Coronary artery (tissue), 2 donors: ENCODE results near the gene CDA.
A peak's percentile ranks its signal among the peaks of the same experiment; 100 is the strongest.

Experiments used
- DNase-seq: peaks from one replicate; pipeline ENCODE4 v3.0.0-alpha.2; 2017; ENCODE audit warnings: low spot score
- H3K27ac ChIP-seq, 2 donors: fragments of 200-600 bp; sonication (generic); one replicate each; pipeline ENCODE4 v1.5.1; 2016 to 2019
- H3K4me3 ChIP-seq: fragments of 200-600 bp; sonication (generic); 2 replicates; pipeline ENCODE4 v1.5.1; 2016; ENCODE audit warnings: mild to moderate bottlenecking, moderate library complexity
- TF ChIP-seq, protein P1 (sequence below): fragments of 200-600 bp; sonication (generic); IDR thresholded peaks from one replicate; pipeline ENCODE4 v1.5.1; 2019; ENCODE audit warnings: antibody characterized with exemption

Gene CDA

DNA sequence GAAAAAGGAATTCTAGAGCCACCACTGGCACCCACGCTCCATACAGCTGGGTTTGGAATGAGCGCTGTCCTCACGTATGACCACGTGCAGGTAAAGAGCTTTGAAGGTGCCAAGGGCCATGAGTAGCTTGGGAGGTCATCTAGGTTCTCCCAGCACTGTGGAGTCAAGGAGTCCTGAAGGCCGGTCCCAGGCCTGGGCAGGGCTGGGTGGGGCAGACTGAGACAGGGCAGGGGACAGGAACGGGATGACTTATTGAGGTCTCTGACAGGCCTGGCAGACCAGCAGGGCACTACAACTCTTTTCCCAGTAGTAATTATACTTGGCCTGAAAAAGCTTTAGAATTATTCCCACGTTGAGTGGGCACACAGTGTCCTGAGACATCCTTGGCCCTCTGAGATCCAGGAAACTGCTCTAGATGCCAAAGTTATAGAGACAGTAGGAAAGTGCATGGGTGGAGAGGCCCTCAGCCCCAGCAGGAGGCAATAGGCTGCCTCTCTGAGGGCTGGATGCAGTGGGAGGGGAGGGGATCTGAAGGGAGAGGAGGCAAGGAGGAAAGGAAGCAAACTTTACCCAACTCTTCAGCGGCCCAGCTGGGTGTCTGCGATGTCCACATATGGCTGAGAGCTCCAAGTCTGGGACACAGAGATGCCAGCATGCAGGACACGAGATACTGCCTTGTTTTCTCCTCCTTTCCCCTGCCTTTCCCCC, 1.8 kb upstream of the CDA start:
- DNase-seq, result no peak
- H3K27ac ChIP-seq, result peak overlapping the region in 1 of 2 donors; percentile 81
- TF ChIP-seq, protein P1, sequence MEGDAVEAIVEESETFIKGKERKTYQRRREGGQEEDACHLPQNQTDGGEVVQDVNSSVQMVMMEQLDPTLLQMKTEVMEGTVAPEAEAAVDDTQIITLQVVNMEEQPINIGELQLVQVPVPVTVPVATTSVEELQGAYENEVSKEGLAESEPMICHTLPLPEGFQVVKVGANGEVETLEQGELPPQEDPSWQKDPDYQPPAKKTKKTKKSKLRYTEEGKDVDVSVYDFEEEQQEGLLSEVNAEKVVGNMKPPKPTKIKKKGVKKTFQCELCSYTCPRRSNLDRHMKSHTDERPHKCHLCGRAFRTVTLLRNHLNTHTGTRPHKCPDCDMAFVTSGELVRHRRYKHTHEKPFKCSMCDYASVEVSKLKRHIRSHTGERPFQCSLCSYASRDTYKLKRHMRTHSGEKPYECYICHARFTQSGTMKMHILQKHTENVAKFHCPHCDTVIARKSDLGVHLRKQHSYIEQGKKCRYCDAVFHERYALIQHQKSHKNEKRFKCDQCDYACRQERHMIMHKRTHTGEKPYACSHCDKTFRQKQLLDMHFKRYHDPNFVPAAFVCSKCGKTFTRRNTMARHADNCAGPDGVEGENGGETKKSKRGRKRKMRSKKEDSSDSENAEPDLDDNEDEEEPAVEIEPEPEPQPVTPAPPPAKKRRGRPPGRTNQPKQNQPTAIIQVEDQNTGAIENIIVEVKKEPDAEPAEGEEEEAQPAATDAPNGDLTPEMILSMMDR, result no peak
- H3K4me3 ChIP-seq, result no peak overlapping the region

DNA sequence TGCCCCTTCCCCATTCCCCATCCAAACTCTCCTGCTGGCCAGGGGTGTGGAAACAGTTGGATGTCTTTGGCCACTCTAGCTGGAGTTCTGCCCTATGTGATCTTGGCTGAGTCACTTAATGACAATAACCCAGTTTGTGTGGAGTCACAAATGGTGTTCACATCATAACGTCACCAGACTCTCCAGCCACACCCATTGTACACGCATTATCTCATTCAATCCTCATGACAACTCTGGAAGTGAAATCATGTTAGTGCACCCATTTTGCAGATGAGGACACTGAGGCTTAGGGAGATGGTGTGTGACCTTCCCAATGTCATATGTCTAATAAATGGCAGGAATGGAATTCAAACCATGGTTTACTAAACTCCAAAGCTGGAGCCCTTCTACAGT, 1.2 kb upstream of the CDA start:
- DNase-seq, result no peak
- Histone ChIP-seq H3K4me3 (no peak overlapping the region), H3K27ac (peak overlapping the region in 1 of 2 donors; percentile 81)
- TF ChIP-seq, protein P1, result no peak

DNA sequence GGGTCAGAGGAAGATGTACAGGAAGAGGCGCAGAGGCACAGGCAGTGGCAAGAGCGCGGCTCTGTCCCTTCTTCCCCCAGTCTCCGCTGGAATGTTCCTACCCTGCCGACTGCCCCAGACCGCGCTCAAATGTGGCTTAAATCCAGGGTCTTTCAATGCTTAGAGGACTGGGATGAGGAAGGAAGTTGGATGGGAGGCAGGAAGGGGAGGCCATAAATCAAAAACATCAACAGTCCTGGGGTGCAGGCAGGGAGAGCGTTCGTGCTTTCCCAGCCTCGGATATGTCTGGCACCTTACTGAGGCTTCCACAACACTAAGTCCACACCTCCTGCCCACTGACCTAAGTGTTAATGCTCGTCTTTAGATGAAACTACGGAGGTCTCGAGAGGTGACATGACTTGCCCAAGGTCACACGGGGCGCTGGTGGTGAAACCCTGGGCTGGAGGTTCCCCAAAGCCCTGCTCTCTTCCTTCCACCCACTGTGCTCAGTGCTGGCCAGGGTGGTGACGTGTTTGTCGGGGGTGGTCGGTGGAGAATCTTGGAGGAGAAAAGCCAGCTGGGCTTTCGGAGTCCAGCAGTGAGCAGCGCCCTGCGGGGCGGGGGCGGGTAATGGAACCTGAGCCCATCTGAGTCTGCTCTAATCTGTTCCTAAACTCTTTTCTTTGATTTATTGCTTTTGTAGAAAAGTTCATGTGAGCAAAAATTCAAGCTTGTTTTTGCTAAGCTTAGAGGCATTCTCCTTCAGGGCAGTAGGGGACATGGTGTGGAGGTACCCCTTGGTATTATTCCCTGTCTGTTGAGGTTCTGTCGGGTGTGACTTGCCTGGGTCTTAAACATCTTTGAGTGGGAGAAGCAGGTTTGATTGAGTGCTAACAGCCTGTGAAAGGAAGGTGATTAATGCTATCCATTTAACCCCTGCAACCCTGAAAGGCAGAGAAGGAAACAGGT, 708 bp downstream of the CDA start:
- TF ChIP-seq, protein P1, result no peak
- peak overlapping the region in 1 of 2 donors; percentile 82 for H3K27ac ChIP-seq
- H3K4me3 ChIP-seq, result peak overlapping the region; percentile 61
- no peak for DNase-seq

DNA sequence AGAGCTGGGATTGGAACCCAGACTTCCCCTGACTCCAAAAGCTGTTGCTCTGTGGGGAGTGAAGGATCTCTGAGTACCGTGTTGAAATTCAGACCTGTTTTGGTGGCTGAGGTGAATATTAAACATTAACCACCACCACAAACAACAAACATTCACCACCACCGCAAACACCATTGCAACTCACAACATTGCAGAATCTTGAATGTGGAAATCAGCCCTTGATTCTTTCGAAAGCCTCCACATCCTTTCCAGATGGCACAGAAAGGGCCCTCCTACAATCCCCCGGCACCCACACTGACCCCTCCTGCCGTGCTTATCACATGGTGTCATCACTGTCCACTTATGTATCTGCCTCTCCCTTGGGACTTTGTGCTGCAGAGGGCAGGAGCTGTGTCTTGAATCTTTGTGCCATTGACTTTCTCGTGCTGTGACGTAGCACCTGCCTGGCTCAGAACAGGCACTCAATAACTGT, 1.4 kb downstream of the CDA start:
- Histone ChIP-seq H3K4me3 (peak overlapping the region; percentile 61), H3K27ac (peak overlapping the region in 1 of 2 donors; percentile 82)
- DNase-seq, result no peak
- TF ChIP-seq, protein P1, result no peak

DNA sequence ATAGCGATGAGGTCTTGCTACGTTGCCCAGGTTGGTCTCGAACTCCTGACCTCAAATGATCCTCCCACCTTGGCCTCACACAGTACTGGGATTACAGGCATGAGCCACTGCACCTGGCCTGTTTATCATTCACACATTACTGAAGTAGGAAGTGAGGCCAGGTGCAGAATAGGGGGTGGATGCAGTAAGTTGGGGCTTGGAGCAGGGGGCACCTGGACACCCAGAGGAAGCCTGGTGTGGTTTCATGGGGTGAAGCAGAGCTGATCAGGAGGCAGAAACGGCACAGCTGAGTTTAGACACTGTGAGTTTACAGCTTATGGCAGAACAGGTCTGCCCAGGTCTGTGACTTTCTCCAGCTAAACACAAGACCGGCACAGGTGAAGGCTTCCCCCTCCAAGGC, 4.9 kb downstream of the CDA start:
- Histone ChIP-seq H3K4me3 (no peak overlapping the region), H3K27ac (no peak overlapping the region)
- DNase-seq, result no peak
- TF ChIP-seq, protein P1, result no peak

DNA sequence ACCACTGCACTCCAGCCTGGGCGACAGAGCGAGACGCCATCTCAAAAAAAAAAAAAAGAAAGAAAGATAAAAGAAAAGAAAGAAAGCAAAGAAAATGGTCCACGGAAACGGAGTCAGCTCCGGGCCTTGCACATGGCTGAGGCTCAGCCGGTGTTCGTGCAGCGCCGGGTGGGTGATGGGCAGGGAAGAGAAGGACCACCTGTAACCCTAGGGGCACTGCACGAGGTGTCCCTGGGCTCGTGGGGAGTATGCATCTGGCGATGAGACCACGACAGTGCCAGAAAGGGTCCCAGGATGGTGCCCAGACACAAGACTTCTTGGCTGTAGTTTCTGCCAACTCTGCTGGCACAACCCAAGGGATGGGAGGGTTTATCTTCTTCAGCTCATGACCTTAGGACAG, 5.8 kb downstream of the CDA start:
- Histone ChIP-seq H3K27ac (no peak overlapping the region), H3K4me3 (no peak overlapping the region)
- TF ChIP-seq, protein P1, result no peak
- no peak for DNase-seq
